Left lung (tissue), 10 donors: ENCODE results near the gene PPARA. TPM values are rescaled to one million over a fixed set of nuclear protein-coding genes. Genes with fewer than 3 reads are reported as not detected.

Source experiments
- ATAC-seq: fragments of 200-7000 bp; cut with Tn5 transposase; one replicate; pipeline ENCODE4 v1.9.1; 2020; ENCODE audit warnings: moderate library complexity
- DNase-seq, 4 donors: peaks; one replicate each; pipeline ENCODE4 v3.0.0-alpha.2; 2013 to 2020
- H3K27ac ChIP-seq, 2 donors: fragments of 200-600 bp; sonication (generic) in 1 of 2; one replicate each; pipeline versions ENCODE4 v1.5.0 to v1.8.0; 2020 to 2021
- H3K27me3 ChIP-seq, 2 donors: fragments of 200-600 bp; sonication (generic) in 1 of 2; one replicate each; pipeline versions ENCODE4 v1.5.0 to v1.8.0; 2020 to 2021
- H3K36me3 ChIP-seq, 2 donors: fragments of 200-600 bp; sonication (generic) in 1 of 2; one replicate each; pipeline versions ENCODE4 v1.5.0 to v1.8.0; 2020 to 2021
- H3K4me1 ChIP-seq, 2 donors: fragments of 200-600 bp; one replicate each; pipeline ENCODE4 v1.8.0; 2021
- H3K4me3 ChIP-seq, 2 donors: fragments of 200-600 bp; sonication (generic) in 1 of 2; one replicate each; pipeline versions ENCODE4 v1.5.0 to v1.8.0; 2020 to 2021; ENCODE audit warnings: mild to moderate bottlenecking in 1 of 2
- H3K9me3 ChIP-seq, 2 donors: fragments of 200-600 bp; sonication (generic) in 1 of 2; one replicate each; pipeline versions ENCODE4 v1.5.0 to v1.8.0; 2020 to 2021
- intact Hi-C, 2 donors: fragments of 100-400 bp; cut with DNase I; formaldehyde crosslinking; loops; one replicate each; pipeline versions ENCODE4 v1.11.2 to v1.14.2; 2022
- polyA plus RNA-seq, 6 donors: library from polyadenylated mRNA; unstranded; fragments of 120-200 nt; gene quantifications; one replicate each; pipeline ENCODE4 v1.2.1, GENCODE V29; 2013; ENCODE audit not compliant: insufficient read length in 6 of 6
- total RNA-seq, 2 donors: library from RNA; stranded (reverse); fragmentation: NEBNext Ultra II Directional; extraction: Animal tissue kit (Norgen Biotek cat#: 25700); gene quantifications; one replicate each; pipeline ENCODE4 v1.2.1, GENCODE V29; 2021
- TF ChIP-seq, protein P1 (sequence below), 2 donors: fragments of 200-600 bp; sonication (generic) in 1 of 2; IDR thresholded peaks; one replicate each; pipeline versions ENCODE4 v1.5.0 to v1.8.0; 2021; ENCODE audit warnings: antibody characterized with exemption in 2 of 2
- donor health status: DM: no; HTN: yes; CAD: no.
- donor health status: DM: no; HTN: no; CAD: no.

The PPARA gene
- total and polyA plus RNA-seq, 8 donors, result 13.8 to 22.3 (median 15.8) TPM

DNA sequence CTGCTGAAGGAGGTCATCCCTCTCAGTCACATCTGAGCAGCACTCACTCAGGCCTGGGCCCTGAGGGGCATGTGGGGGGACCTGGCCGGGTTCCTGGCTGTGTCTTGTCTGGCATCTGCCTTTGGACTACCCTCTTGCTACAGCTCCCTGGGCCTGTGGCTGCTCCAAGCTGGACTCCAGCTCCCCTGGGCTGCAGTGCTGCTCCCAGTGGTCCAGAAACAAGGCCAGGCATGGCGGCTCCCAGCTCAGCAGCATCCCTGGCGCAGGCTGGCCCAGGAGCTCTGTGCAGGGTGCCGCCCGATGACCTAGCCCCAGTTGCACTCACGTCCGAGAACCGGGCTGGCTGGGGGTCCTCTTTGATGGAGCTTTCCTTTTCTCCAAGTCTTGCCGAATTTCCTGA is 94.4 kb downstream of the PPARA start:
- no peaks in the 10 kb centered on the region for H3K27me3 ChIP-seq
- TF ChIP-seq, protein P1, sequence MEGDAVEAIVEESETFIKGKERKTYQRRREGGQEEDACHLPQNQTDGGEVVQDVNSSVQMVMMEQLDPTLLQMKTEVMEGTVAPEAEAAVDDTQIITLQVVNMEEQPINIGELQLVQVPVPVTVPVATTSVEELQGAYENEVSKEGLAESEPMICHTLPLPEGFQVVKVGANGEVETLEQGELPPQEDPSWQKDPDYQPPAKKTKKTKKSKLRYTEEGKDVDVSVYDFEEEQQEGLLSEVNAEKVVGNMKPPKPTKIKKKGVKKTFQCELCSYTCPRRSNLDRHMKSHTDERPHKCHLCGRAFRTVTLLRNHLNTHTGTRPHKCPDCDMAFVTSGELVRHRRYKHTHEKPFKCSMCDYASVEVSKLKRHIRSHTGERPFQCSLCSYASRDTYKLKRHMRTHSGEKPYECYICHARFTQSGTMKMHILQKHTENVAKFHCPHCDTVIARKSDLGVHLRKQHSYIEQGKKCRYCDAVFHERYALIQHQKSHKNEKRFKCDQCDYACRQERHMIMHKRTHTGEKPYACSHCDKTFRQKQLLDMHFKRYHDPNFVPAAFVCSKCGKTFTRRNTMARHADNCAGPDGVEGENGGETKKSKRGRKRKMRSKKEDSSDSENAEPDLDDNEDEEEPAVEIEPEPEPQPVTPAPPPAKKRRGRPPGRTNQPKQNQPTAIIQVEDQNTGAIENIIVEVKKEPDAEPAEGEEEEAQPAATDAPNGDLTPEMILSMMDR (IDR thresholded peaks at IDR 0.05), result no peak
- peaks cover 6 to 20% of the 10 kb centered on the region in 2 donors for H3K4me1 ChIP-seq
- H3K27ac ChIP-seq, result no peak overlapping the region
- no peaks in the 10 kb centered on the region for H3K9me3 ChIP-seq
- ATAC-seq, result no peak
- DNase-seq, result no peak
- no peak overlapping the region for H3K4me3 ChIP-seq
- peaks cover 0 to 23% of the 10 kb centered on the region in 2 donors for H3K36me3 ChIP-seq
- intact Hi-C loops, result no loop called here

DNA sequence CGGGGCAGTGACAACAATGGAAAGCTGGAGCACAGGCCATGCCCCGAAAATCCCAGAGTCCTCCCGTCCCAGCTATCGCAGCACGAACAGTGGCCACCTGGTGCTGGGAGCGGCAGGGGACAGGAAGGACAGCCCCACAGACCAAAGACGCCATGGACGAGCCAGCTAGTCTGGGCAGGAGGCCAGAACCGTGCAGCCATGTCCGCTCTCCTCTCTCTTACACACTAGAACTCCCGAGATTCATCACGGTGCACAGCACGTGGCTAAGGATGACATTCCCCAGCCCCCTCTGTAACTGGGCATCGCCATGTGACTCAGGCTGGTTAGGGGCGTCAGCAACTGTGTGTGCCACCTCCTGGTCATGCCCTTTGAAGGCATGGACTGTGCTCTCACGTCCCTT is 95.2 kb downstream of the PPARA start:
- no peak for ATAC-seq
- peak in 1 of 4 donors; percentile 51 for DNase-seq

DNA sequence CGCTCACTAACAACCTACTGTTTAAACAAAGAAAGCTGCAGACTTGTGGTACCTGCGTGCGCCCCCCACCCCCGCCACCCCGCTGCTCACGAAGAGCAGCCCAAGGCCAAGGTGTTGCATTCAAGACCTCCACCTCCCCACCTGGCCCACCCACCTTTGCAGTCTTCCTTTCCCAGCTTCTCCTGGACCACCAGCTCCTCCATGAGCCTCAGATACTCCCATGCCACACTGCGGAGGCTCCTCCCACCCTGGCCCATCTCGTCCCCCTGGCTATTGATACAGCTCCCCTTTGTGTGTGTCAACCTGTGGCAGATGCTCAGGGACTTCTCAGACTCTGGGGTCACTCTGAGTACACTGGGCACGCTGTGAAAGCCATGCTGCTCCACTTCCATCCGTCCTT is 95.9 kb downstream of the PPARA start:
- no peaks in the 10 kb centered on the region for H3K9me3 ChIP-seq
- intact Hi-C loops, result no loop called here
- peaks cover 6 to 15% of the 10 kb centered on the region in 2 donors for H3K4me1 ChIP-seq
- H3K27me3 ChIP-seq, result no peaks in the 10 kb centered on the region
- H3K4me3 ChIP-seq, result no peak overlapping the region
- no peak for ATAC-seq
- peaks cover 0 to 23% of the 10 kb centered on the region in 2 donors for H3K36me3 ChIP-seq
- TF ChIP-seq, protein P1 (IDR thresholded peaks at IDR 0.05), result no peak
- H3K27ac ChIP-seq, result peak overlapping the region in 1 of 2 donors; percentile 10
- DNase-seq, result no peak

More for the DNA sequence above, 95.2 kb downstream of the PPARA start:
- Histone ChIP-seq H3K4me3 (no peak overlapping the region), H3K36me3 (peaks cover 0 to 23% of the 10 kb centered on the region in 2 donors), H3K9me3 (no peaks in the 10 kb centered on the region), H3K27me3 (no peaks in the 10 kb centered on the region), H3K27ac (peak overlapping the region; percentile 10 to 16), H3K4me1 (peaks cover 6 to 15% of the 10 kb centered on the region in 2 donors)
- intact Hi-C loops, result no loop called here
- TF ChIP-seq, protein P1 (IDR thresholded peaks at IDR 0.05), result no peak

DNA sequence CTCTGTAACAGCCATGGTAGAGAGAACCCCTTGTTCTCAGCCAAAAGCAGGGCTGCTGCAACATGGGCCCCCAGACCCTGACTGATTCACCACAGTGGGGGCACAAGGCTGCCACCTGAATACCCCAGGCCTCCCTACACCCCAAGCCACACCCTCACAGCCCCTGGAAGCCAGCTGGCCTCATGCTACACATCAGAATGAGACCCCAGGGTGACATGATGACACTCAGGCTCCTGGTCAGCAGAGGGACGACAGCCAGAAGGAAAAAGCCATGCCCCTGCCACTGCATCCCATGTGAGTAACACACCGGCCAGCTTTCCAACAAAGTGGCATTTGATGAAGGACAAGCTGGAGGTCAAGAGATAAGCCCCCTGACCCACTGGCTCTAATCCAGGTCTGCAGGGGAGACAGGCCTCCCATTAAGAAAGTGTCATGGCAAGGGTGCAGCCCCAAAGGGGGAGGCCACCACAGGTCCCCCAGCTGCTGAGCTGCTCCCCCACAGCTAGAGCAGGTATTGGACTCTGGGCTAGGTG is 97.2 kb downstream of the PPARA start:
- Histone ChIP-seq H3K4me1 (peaks cover 6 to 19% of the 10 kb centered on the region in 2 donors), H3K4me3 (no peak overlapping the region), H3K36me3 (peaks cover 0 to 23% of the 10 kb centered on the region in 2 donors), H3K27ac (no peak overlapping the region), H3K27me3 (no peaks in the 10 kb centered on the region), H3K9me3 (no peaks in the 10 kb centered on the region)
- no peak for ATAC-seq
- TF ChIP-seq, protein P1 (IDR thresholded peaks at IDR 0.05), result no peak
- no peak for DNase-seq
- intact Hi-C loops, result no loop called here

DNA sequence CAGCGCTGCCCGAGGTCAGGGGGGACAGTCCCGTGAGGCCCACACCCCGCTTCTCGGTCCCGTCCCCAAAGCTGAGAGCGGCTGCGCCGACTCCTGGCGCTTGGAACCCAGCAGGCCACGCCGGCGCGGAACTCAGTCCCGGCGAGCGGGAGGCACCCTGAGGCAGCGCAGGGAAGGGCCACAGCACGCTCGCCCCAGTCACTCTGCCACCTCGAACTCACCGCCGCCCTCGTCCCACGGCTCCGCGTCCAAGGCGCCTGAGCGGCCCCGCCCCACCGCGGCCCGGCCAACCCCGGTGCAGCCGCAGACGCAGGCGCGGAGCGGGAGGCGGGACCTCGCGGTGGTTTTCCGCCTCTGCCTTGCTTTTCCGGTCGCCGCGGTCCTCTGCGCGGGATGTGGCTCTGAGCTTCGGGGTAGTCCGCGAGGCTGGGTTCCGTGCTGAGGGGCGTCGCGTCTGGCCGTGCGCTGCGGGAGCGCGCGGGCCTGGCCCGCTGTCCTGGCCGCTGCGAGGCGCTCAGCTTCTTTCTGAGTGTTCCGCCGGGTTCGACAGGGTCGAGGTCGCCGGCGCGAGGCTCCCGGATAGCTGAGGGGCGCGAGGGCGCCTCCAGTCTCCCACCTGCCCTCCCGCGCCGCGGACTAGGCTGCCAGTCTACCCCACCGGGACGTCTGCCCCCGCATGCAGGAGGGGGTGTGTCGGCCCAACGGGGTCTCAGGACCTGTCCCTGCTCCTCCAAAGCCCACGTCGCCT is 99.9 kb downstream of the PPARA start, which contains the start of gene CDPF1:
Gene CDPF1, minus strand, starts transcription at position 259 of the 748 bp plus-strand sequence. CDS start 2,009 bp downstream, outside the sequence.
- Histone ChIP-seq H3K27ac (peak within 1 kb of the TSS; percentile 83 to 91), H3K36me3 (peaks cover 0 to 3% of the 10 kb centered on the region in 2 donors), H3K27me3 (no peaks in the 10 kb centered on the region), H3K9me3 (no peaks in the 10 kb centered on the region), H3K4me3 (peak within 1 kb of the TSS; percentile 71 to 75), H3K4me1 (peaks cover 6 to 19% of the 10 kb centered on the region in 2 donors)
- TF ChIP-seq, protein P1 (IDR thresholded peaks at IDR 0.05), result no peak
- ATAC-seq (peak; percentile 99), DNase-seq (peak; percentile 76 to 100 (median 91))
- intact Hi-C loops, result no loop called here
